ENCODE results near the gene CFAP100.

The CFAP100 gene

DNA sequence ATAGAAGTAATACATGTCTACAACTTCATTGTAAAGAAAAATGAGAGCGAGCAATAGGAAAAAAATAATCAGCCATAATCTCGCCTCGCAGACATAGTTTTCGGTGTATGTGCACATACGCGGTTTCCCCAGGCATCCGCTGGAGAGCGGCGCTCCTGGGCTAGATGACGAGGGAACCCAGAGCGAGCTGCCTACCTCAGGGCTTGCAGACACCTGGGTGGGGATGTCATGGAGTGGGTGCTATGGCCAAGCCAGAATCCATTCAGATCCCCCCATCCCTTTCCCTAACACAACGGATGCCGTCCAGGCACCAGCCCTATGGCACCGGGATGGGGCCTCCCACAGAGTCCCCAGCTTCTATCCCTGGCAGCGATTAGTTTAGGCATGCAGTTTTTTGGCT lies 4.5 kb upstream of the CFAP100 start:
- Histone ChIP-seq H3K4me3 (ENCODE audit: low read length) (no peak overlapping the region), H4K20me1 (ENCODE audit: insufficient read depth, low read length) (no peaks in the 10 kb centered on the region)

DNA sequence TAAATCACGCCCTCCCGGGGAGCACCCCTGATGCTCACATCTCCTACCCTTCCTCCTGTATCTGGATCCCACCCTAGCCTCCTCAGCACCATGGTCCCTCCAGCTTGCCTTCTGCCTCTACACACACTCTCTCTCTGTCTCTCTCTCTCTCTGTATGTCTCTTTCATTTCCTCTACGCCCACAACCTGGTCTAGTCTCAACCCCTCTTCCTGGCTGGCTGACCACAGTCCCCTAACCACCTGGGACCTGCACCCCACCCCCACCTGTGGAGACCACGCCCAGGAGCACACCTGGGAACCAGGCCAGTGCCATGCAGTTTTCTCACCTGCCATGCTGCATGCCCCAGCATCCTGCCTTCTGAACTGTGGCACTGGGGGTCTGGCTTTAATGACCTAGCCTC lies 4.0 kb upstream of the CFAP100 start:
- Histone ChIP-seq H3K27ac (ENCODE audit: low read length) (no peak overlapping the region), H3K79me2 (ENCODE audit: low read length) (no peaks in the 10 kb centered on the region), H2AFZ (ENCODE audit: low read depth, low read length) (no peak overlapping the region), H4K20me1 (ENCODE audit: insufficient read depth, low read length) (no peaks in the 10 kb centered on the region), H3K9me3 (ENCODE audit: insufficient read depth, low read length) (no peaks in the 10 kb centered on the region), H3K4me3 (ENCODE audit: low read length) (no peak overlapping the region), H3K36me3 (replicated peaks; ENCODE audit: low read depth, low read length) (no peaks in the 10 kb centered on the region), H3K4me1 (ENCODE audit: low read length) (peaks cover 5% of the 10 kb centered on the region; the same call in 1 of the 2 replicates), H3K27me3 (ENCODE audit: low read depth, low read length) (peaks cover 16% of the 10 kb centered on the region; the same call in 1 of the 2 replicates), H3K4me2 (ENCODE audit: low read length) (no peak overlapping the region), H3K9ac (ENCODE audit: low read length) (no peak overlapping the region)
- no peak for TF ChIP-seq EZH2phosphoT487 (IDR thresholded peaks at IDR 0.05; ENCODE audit: low read depth)
- TF ChIP-seq, protein P1, sequence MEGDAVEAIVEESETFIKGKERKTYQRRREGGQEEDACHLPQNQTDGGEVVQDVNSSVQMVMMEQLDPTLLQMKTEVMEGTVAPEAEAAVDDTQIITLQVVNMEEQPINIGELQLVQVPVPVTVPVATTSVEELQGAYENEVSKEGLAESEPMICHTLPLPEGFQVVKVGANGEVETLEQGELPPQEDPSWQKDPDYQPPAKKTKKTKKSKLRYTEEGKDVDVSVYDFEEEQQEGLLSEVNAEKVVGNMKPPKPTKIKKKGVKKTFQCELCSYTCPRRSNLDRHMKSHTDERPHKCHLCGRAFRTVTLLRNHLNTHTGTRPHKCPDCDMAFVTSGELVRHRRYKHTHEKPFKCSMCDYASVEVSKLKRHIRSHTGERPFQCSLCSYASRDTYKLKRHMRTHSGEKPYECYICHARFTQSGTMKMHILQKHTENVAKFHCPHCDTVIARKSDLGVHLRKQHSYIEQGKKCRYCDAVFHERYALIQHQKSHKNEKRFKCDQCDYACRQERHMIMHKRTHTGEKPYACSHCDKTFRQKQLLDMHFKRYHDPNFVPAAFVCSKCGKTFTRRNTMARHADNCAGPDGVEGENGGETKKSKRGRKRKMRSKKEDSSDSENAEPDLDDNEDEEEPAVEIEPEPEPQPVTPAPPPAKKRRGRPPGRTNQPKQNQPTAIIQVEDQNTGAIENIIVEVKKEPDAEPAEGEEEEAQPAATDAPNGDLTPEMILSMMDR (IDR thresholded peaks at IDR 0.05; ENCODE audit: low read depth, low read length), result no peak

More for the DNA sequence above, 4.5 kb upstream of the CFAP100 start:
- peaks cover 5% of the 10 kb centered on the region; the same call in 1 of the 2 replicates for H3K4me1 ChIP-seq (ENCODE audit: low read length)
- H3K9me3 ChIP-seq (ENCODE audit: insufficient read depth, low read length), result no peaks in the 10 kb centered on the region
- no peak overlapping the region for H3K9ac ChIP-seq (ENCODE audit: low read length)
- H3K79me2 ChIP-seq (ENCODE audit: low read length), result no peaks in the 10 kb centered on the region
- H3K36me3 ChIP-seq (replicated peaks; ENCODE audit: low read depth, low read length), result no peaks in the 10 kb centered on the region
- peaks cover 16% of the 10 kb centered on the region; the same call in 1 of the 2 replicates for H3K27me3 ChIP-seq (ENCODE audit: low read depth, low read length)
- H3K4me2 ChIP-seq (ENCODE audit: low read length), result no peak overlapping the region
- H2AFZ ChIP-seq (ENCODE audit: low read depth, low read length), result no peak overlapping the region
- H3K27ac ChIP-seq (ENCODE audit: low read length), result no peak overlapping the region
- no peak for TF ChIP-seq EZH2phosphoT487 (IDR thresholded peaks at IDR 0.05; ENCODE audit: low read depth)
- TF ChIP-seq, protein P1 (IDR thresholded peaks at IDR 0.05; ENCODE audit: low read depth, low read length), result no peak

DNA sequence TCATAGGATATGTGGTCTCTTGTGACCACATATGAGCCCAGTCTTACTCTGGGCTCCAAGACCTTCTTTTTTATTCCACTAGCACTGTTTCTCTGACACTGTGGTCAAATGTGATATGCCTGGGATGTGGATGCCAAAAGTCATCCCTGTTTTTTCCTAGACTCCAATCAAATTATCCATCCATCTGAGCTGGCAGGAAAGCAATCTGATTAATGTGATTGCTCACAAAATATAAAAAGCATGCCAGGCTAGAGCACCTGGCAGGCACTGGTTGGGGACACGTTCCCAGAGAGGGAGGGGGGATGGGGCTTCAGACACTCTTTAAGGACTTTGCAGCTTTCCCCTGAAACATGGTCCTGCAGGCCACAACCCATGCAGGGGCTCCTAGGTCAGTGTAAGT lies 3.1 kb upstream of the CFAP100 start:
- no peak overlapping the region for H2AFZ ChIP-seq (ENCODE audit: low read depth, low read length)
- no peaks in the 10 kb centered on the region for H4K20me1 ChIP-seq (ENCODE audit: insufficient read depth, low read length)
- H3K9ac ChIP-seq (ENCODE audit: low read length), result no peak overlapping the region
- no peak overlapping the region for H3K4me2 ChIP-seq (ENCODE audit: low read length)
- H3K4me3 ChIP-seq (ENCODE audit: low read length), result no peak overlapping the region
- no peaks in the 10 kb centered on the region for H3K79me2 ChIP-seq (ENCODE audit: low read length)
- H3K4me1 ChIP-seq (ENCODE audit: low read length), result peaks cover 5% of the 10 kb centered on the region; the same call in 1 of the 2 replicates
- no peaks in the 10 kb centered on the region for H3K9me3 ChIP-seq (ENCODE audit: insufficient read depth, low read length)
- no peaks in the 10 kb centered on the region for H3K36me3 ChIP-seq (replicated peaks; ENCODE audit: low read depth, low read length)
- no peak overlapping the region for H3K27ac ChIP-seq (ENCODE audit: low read length)
- peaks cover 16% of the 10 kb centered on the region; the same call in 1 of the 2 replicates for H3K27me3 ChIP-seq (ENCODE audit: low read depth, low read length)
- TF ChIP-seq, protein P1 (IDR thresholded peaks at IDR 0.05; ENCODE audit: low read depth, low read length), result no peak
- no peak for TF ChIP-seq EZH2phosphoT487 (IDR thresholded peaks at IDR 0.05; ENCODE audit: low read depth)

DNA sequence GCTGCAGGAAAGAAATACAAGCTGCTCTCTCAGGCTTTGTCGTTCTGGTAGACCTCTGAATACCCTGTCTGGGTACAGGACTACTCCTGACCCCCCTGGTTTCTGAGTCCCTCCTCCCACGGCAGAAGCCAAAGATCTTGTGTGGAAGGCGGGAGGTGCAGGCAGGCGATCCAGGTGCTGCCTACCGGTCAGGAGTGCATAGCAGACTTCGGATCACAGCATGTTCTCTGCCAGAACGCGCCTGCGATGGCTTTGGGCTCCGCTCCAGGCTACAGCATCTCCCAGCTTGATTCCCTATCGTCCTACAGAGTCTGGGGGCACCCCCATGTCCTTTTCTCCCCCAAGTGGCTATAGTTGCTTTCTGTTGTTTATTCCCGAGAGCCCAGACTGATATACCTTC lies 2.5 kb upstream of the CFAP100 start:
- no peak overlapping the region for H3K9ac ChIP-seq (ENCODE audit: low read length)
- no peaks in the 10 kb centered on the region for H3K36me3 ChIP-seq (replicated peaks; ENCODE audit: low read depth, low read length)
- H3K4me2 ChIP-seq (ENCODE audit: low read length), result no peak overlapping the region
- no peak overlapping the region for H3K4me3 ChIP-seq (ENCODE audit: low read length)
- H4K20me1 ChIP-seq (ENCODE audit: insufficient read depth, low read length), result no peaks in the 10 kb centered on the region
- H2AFZ ChIP-seq (ENCODE audit: low read depth, low read length), result no peak overlapping the region
- H3K27ac ChIP-seq (ENCODE audit: low read length), result no peak overlapping the region
- TF ChIP-seq, protein P1 (IDR thresholded peaks at IDR 0.05; ENCODE audit: low read depth, low read length), result no peak
- no peak for TF ChIP-seq EZH2phosphoT487 (IDR thresholded peaks at IDR 0.05; ENCODE audit: low read depth)
- no peaks in the 10 kb centered on the region for H3K79me2 ChIP-seq (ENCODE audit: low read length)
- H3K27me3 ChIP-seq (ENCODE audit: low read depth, low read length), result peaks cover 16% of the 10 kb centered on the region; the same call in 1 of the 2 replicates
- no peaks in the 10 kb centered on the region for H3K9me3 ChIP-seq (ENCODE audit: insufficient read depth, low read length)
- H3K4me1 ChIP-seq (ENCODE audit: low read length), result peaks cover 5% of the 10 kb centered on the region; the same call in 1 of the 2 replicates
